OCI-LY3 (cell line): ENCODE data around the gene TNS4.

Experiments used
- CTCF ChIP-seq: fragments of 200-600, 300-600 bp; sonication (generic); IDR thresholded peaks from 2 replicates; pipeline ENCODE4 v1.5.1; 2014; ENCODE audit warnings: antibody characterized with exemption, low read length, low read depth
- EZH2phosphoT487 ChIP-seq: fragments of 200-600 bp; shearing (Covaris generic); IDR thresholded peaks from 2 replicates; pipeline ENCODE4 v1.6.1; 2018; ENCODE audit warnings: antibody characterized with exemption, mixed run types, low read depth

DNA sequence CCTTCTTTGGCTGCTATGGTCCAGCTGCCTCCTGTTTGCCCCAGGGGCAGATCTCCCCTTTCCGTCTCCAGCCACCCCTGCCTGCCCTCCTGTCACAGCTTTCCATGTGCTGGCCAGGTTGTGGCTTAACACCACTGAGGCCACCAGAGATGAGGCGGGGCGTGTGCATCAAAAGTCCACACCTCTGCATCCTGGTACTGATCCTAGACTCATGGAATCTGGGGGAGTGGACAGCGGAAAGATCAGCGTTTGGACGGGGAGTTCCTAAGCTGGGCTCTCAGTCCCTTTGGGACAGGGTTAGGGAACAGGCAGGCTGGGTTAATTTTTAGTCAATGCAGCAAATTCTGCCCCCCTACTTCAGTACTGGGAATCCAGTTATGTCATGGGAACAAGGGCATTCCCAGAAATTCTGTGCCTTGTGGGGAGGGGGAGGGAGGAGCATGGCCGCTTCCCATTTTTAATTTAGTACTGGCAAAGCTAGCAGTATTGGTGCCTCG lies 54.2 kb downstream of the TNS4 start:
- TF ChIP-seq CTCF (no peak), EZH2phosphoT487 (no peak)
